Activated T-helper 1 cell treated with anti-CD3 and anti-CD28 coated beads, Interleukin-12 subunit alpha, Interleukin-12 subunit beta, Interleukin-2, Interleukin-4 antibody, amounts not matched to agents 30 ng/mL and 10 ng/mL and 1 ng/mL, durations not matched to agents 14 hours and 24 hours and 36 hours (primary cell): Measurements from ENCODE around the gene WNK4. TPM values are rescaled to one million over a fixed set of nuclear protein-coding genes. Genes with fewer than 3 reads are reported as not detected.
A peak's percentile ranks its signal among the peaks of the same experiment; 100 is the strongest.

ENCODE experiments used
- DNase-seq: peaks from one replicate; pipeline ENCODE4 v3.0.0; 2021; ENCODE audit warnings: low spot score
- H3K27ac Mint-ChIP-seq: one replicate; pipeline ENCODE4 v1.8.0; 2021; ENCODE audit warnings: mild to moderate bottlenecking, mixed read lengths
- H3K27me3 Mint-ChIP-seq: one replicate; pipeline ENCODE4 v1.8.0; 2022; ENCODE audit warnings: mild to moderate bottlenecking, moderate library complexity, mixed read lengths; ENCODE audit not compliant: insufficient read depth
- H3K36me3 Mint-ChIP-seq: one replicate; pipeline ENCODE4 v1.8.0; 2021; ENCODE audit warnings: low read depth, mixed read lengths
- H3K4me1 Mint-ChIP-seq: one replicate; pipeline ENCODE4 v1.8.0; 2021; ENCODE audit warnings: low read depth, mixed read lengths
- H3K4me3 Mint-ChIP-seq: one replicate; pipeline ENCODE4 v1.8.0; 2021; ENCODE audit warnings: mild to moderate bottlenecking, moderate library complexity, mixed read lengths
- H3K9me3 Mint-ChIP-seq: one replicate; pipeline ENCODE4 v1.8.0; 2021; ENCODE audit warnings: mixed read lengths
- intact Hi-C: fragments of 100-400 bp; cut with micrococcal nuclease; formaldehyde crosslinking; loops from one replicate; pipeline ENCODE4 v1.15.1; 2024
- total RNA-seq: library from RNA; stranded (reverse); gene quantifications from 2 replicates; pipeline ENCODE4 v1.2.3, GENCODE V29; 2022

Gene WNK4
- total RNA-seq, 1 donor from 2014 or later = 0.29 TPM

DNA sequence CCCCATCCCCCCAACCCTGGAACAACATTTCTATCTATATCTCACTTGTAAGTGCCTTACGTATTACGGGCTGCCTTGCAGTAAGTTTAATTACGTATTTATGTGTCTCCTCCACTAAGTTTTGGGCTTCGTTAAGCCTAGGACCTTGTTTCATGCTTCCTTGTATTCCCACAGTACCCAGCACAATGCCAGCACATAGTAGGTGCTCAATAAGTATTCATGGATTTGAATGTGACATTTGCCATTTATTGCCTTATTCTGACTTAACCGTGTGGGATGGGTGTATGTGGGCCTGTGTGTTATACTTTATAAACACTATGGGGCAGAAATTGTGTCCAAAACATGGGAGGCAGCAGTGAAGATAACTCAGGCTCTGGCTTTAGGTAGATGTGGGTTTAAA, 12.1 kb downstream of the WNK4 start:
- Mint-ChIP-seq H3K27ac (no peak overlapping the region), H3K36me3 (peaks cover 3% of the 10 kb centered on the region), H3K4me1 (peaks cover 8% of the 10 kb centered on the region), H3K27me3 (peaks cover 17% of the 10 kb centered on the region), H3K4me3 (no peak overlapping the region), H3K9me3 (no peaks in the 10 kb centered on the region)
- intact Hi-C loops = no loop called here
- DNase-seq = no peak

DNA sequence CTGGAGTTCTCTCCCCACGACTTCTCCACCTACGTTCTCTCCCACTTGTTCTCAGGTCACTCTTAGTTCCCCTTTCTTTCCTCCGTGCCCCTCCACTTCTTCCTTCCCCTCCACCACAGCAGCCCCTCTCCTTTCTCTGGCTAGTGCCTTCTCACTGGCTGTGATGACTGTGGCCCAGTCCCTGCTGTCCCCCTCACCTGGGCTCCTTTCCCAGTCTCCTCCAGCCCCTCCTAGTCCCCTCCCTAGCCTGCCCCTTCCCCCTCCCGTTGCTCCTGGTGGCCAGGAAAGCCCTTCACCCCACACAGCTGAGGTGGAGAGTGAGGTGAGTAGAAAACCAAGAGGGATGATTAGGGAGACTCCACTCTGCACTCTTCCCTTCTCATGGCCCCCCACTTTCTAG, 14.7 kb downstream of the WNK4 start:
- H3K4me3 Mint-ChIP-seq = peak overlapping the region; percentile 24
- DNase-seq = no peak
- H3K9me3 Mint-ChIP-seq = no peaks in the 10 kb centered on the region
- H3K4me1 Mint-ChIP-seq = peaks cover 19% of the 10 kb centered on the region
- no peak overlapping the region for H3K27ac Mint-ChIP-seq
- intact Hi-C loops = no loop called here
- peaks cover 3% of the 10 kb centered on the region for H3K36me3 Mint-ChIP-seq
- peaks cover 2% of the 10 kb centered on the region for H3K27me3 Mint-ChIP-seq

DNA sequence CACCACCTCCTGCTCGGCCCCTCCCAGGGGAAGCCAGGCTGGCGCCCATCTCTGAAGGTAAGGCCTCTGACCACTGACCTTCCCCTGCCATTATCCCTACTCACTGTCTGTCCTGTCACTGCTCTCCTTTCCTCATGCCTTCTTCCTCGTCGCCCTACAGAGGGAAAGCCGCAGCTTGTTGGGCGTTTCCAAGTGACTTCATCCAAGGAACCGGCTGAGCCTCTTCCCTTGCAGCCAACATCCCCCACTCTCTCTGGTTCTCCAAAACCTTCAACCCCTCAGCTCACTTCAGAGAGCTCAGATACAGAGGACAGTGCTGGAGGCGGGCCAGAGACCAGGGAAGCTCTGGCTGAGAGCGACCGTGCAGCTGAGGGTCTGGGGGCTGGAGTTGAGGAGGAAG, 15.1 kb downstream of the WNK4 start:
- no peak overlapping the region for H3K4me3 Mint-ChIP-seq
- DNase-seq = no peak
- intact Hi-C loops = no loop called here
- H3K4me1 Mint-ChIP-seq = peaks cover 19% of the 10 kb centered on the region
- peaks cover 2% of the 10 kb centered on the region for H3K27me3 Mint-ChIP-seq
- peaks cover 3% of the 10 kb centered on the region for H3K36me3 Mint-ChIP-seq
- H3K9me3 Mint-ChIP-seq = no peaks in the 10 kb centered on the region
- no peak overlapping the region for H3K27ac Mint-ChIP-seq

DNA sequence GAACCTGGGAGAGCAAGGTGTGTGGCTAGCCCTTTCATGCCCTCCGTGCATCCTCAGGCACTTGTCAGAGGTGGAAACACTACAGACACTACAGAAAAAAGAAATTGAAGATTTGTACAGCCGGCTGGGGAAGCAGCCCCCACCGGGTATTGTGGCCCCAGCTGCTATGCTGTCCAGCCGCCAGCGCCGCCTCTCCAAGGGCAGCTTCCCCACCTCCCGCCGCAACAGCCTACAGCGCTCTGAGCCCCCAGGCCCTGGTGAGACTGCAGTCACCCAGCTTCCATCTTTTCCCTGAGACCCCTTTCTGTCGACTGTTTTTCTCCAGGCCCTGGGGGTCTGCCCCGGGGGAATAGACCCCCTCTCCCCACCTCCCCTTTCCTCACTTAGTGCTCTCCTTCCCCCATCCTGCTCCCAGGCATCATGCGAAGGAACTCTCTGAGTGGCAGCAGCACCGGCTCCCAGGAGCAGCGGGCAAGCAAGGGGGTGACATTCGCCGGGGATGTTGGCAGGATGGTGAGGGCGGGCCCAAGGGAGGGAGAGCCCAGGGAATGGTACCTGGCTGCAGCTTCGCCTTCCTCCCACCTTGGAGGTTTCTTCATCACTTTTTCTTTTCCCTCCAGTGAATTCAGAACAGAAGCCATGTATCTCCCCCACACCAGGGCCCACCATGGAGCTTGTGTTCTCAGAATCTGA, 15.8 kb downstream of the WNK4 start:
- Mint-ChIP-seq H3K9me3 (no peaks in the 10 kb centered on the region), H3K4me1 (peaks cover 19% of the 10 kb centered on the region), H3K27me3 (peaks cover 2% of the 10 kb centered on the region), H3K4me3 (peak overlapping the region; percentile 63), H3K27ac (no peak overlapping the region), H3K36me3 (peaks cover 3% of the 10 kb centered on the region)
- intact Hi-C loops = no loop called here
- DNase-seq = no peak

DNA sequence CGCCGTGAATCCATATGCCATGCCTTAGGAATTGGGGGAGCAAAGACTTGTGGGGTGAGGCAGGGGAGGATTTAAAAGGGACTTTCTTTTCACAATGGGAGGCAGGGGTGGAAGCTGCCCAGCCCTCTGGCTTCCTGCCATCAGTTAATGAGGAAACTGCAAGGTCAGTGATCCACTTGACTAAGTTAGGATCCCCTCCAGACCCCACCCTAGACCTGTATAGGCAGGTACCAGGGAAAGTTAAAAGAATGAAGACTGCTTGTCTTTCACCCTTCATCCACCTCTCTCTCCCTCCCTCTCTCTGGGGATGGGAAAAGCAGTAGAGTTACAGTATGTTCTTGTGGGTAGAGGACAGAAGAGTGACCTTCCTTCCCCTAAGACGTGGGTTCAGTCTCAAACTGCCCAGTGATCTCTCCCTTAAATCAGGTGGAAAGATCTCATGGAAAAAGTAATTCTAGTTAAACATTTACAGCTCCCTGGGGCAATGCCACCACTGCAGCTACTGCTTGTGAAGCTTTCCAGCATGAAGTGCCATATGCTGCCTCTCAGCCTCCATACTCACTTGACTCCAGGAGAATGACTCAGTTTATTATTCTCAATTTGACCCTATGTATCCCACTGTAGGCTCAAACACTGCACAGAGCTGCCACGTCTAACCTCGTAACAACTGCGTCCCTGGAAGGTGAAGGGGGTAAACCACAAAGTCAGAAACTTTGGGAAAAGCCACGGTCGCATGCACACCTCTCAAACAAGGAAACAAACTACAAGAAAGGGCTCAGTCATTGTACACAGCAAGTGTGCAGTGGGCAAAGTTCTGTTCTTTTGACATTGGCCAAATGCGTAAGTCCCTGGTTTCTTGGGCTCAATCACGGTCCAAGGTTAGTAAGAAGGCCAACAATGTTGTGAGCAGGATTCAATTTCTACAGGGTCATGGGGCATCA, 16.9 kb downstream of the WNK4 start:
- peaks cover 3% of the 10 kb centered on the region for H3K27me3 Mint-ChIP-seq
- peaks cover 3% of the 10 kb centered on the region for H3K36me3 Mint-ChIP-seq
- no peak for DNase-seq
- H3K27ac Mint-ChIP-seq = no peak overlapping the region
- H3K4me3 Mint-ChIP-seq = peak overlapping the region; percentile 90
- no peaks in the 10 kb centered on the region for H3K9me3 Mint-ChIP-seq
- intact Hi-C loops = loop anchor here (1.0 kb wide), 3 partner anchors 24 to 76 kb away; partner anchors contain the start of genes BECN1 and VPS25
- H3K4me1 Mint-ChIP-seq = peaks cover 19% of the 10 kb centered on the region

DNA sequence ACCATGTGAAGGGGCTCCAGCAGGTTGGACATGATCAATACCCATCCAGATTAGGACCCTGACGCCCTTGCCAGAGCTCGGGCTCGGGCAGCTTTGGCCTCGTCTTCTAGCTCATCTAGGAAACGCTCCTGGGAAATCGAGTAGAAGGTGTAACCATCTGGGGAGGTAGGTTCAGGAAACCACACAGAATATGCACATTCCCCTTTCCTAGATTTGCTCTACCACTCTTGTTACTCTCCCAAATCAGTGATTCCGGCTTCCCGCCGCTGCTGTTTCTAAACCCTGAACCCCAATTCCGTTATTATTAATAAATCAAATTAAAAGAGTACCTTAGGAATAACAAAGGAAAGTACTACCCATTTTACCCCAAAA, 17.6 kb downstream of the WNK4 start:
- intact Hi-C loops = loop anchor here (1.0 kb wide), 3 partner anchors 25 to 77 kb away; partner anchors contain the start of genes BECN1 and VPS25
- H3K36me3 Mint-ChIP-seq = peaks cover 3% of the 10 kb centered on the region
- H3K4me3 Mint-ChIP-seq = peak overlapping the region; percentile 90
- peaks cover 3% of the 10 kb centered on the region for H3K27me3 Mint-ChIP-seq
- H3K9me3 Mint-ChIP-seq = no peaks in the 10 kb centered on the region
- peaks cover 19% of the 10 kb centered on the region for H3K4me1 Mint-ChIP-seq
- peak overlapping the region; percentile 56 for H3K27ac Mint-ChIP-seq
- no peak for DNase-seq

DNA sequence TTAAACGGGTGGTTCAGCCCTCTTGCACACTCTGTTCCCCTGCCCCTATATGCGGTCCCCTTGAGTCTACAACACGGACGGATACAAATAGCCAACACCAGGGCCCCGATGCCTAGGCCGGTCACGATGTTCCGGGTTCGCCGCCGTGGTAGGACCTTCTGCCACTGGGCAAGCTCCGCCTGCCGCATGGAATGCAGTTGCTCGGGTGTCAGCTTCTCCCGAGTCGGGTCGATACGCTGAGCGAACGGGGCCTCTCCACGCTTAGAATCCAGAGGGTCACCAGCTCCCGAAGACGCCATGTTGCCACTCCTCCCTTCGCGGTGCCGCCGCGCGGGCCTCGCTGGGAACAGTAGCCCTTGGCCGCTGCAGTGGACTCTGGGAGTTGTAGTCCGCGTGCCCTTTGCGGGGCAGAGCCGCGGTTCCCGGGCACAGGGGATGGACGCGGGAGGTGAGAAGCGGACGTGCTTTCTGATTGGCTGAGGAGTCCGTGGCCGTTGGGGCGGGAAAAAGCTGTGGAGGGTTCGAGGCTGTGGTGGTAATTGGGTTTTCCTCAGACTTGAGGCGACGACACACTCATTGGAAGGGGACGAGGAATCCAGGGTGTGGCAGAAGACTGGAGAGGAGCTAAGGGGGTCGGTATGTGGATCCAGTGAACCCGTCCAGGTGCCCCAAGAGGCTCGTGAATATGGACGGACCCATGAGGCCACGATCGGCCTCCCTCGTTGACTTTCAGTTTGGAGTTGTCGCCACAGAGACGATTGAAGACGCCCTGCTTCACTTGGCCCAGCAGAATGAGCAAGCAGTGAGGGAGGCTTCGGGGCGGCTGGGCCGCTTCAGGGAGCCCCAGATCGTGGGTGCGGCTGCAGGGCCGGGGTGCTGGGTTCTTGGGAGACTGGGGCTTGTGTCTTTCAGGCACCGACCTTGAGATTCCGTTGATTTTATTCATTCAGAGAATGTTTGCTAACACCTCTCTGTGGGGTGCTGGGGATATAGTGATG, 18.3 kb downstream of the WNK4 start, which contains the start of the genes CNTD1 and COA3:
Gene CNTD1, plus strand, starts transcription at position 479 of the 998 bp plus-strand sequence. Its CDS starts 207 bp downstream, at position 686.
Gene COA3, minus strand, starts transcription at position 322 of the 998 bp plus-strand sequence. Its CDS starts 23 bp downstream, at position 299.
- peaks cover 3% of the 10 kb centered on the region for H3K36me3 Mint-ChIP-seq
- intact Hi-C loops = loop anchor here (1.0 kb wide), 3 partner anchors 25 to 77 kb away; partner anchors contain the start of genes BECN1 and VPS25
- H3K27ac Mint-ChIP-seq = peak within 1 kb of the TSS; percentile 56
- H3K4me1 Mint-ChIP-seq = peaks cover 19% of the 10 kb centered on the region
- H3K9me3 Mint-ChIP-seq = no peaks in the 10 kb centered on the region
- peak; percentile 73 for DNase-seq
- peak within 1 kb of the TSS; percentile 90 for H3K4me3 Mint-ChIP-seq
- H3K27me3 Mint-ChIP-seq = peaks cover 3% of the 10 kb centered on the region

DNA sequence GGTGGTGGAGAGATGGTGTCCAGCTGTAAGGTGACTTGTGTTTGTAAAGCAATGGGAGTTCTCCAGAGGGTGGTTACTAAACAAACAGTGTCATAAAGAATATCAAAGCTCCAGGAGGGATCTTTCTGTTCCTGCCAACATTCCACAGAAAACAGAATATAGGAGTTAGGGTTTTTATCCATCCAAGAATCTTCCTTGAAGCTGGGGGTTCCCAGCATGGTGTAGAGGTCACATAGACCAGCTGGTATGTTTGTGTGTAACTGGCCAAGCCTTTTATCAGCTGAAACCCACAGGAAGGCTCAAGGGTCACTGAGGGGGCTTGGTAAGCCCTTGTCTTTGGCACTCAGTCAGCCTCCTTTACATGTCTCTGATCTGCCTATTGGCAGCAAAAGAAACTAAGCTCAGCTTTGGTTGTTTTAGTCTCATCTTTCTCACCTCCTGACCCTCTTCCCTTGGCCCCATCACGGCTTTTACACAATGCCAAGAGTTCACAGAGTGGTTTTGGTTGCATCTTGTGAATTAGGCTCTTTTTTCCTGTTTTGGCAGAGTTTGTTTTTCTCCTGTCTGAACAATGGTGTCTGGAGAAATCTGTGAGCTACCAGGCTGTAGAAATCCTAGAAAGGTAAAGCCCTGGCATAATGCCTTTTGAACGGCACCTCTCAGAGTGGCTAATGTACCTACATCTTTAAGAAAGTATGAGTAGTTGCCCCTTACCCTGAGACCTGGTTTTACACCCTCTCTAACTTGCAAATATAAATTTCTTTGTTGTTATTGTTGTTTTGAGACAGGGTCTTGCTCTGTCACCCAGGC, 22.9 kb downstream of the WNK4 start:
- Mint-ChIP-seq H3K27me3 (peaks cover 6% of the 10 kb centered on the region), H3K9me3 (no peaks in the 10 kb centered on the region), H3K36me3 (no peaks in the 10 kb centered on the region), H3K4me1 (peaks cover 6% of the 10 kb centered on the region), H3K4me3 (no peak overlapping the region), H3K27ac (no peak overlapping the region)
- intact Hi-C loops = no loop called here
- no peak for DNase-seq

DNA sequence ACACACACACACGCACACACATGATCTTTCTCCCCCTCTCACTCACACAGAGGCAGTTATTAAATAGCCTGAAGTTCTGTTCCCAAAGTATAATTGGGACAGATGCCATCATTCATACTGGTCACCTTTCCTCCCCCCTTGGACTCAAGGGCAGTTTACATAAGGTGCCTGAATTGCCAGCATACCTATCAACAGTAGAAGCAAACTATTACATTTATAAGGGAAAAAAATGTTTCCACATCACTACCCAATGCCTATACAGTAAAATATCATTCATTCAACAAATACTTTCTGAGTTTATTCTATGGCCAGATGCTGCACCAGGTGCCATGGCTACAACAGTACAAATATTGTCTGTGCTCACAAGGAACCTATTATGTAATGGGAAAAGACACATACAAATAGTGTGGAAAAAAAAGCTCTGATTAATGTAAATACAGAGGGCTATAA, 24.5 kb downstream of the WNK4 start:
- DNase-seq = no peak
- H3K4me1 Mint-ChIP-seq = no peaks in the 10 kb centered on the region
- no peak overlapping the region for H3K27ac Mint-ChIP-seq
- H3K4me3 Mint-ChIP-seq = no peak overlapping the region
- H3K9me3 Mint-ChIP-seq = no peaks in the 10 kb centered on the region
- peaks cover 4% of the 10 kb centered on the region for H3K27me3 Mint-ChIP-seq
- H3K36me3 Mint-ChIP-seq = peaks cover 3% of the 10 kb centered on the region
- intact Hi-C loops = no loop called here

DNA sequence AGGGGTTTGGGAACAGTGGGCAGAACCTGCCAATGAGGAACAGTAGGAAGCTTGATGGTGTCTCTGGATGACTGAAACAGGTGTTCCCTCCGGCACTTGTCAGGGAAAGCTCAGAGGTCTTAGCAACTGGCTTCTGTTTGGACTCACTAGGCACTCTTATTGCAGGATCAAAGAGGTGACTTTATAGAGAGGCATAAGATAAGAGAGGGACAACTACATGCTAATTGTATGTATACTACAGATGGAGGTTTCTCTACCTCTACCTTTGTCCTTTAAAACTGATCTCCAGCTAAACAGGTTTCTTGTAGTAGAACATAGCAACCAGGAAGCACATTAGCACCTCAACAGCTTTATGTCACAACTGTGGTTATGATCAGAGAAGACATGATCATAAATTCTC, 25.8 kb downstream of the WNK4 start:
- H3K4me1 Mint-ChIP-seq = no peaks in the 10 kb centered on the region
- peaks cover 4% of the 10 kb centered on the region for H3K27me3 Mint-ChIP-seq
- no peaks in the 10 kb centered on the region for H3K9me3 Mint-ChIP-seq
- peaks cover 10% of the 10 kb centered on the region for H3K36me3 Mint-ChIP-seq
- intact Hi-C loops = no loop called here
- no peak overlapping the region for H3K27ac Mint-ChIP-seq
- DNase-seq = no peak
- H3K4me3 Mint-ChIP-seq = no peak overlapping the region

DNA sequence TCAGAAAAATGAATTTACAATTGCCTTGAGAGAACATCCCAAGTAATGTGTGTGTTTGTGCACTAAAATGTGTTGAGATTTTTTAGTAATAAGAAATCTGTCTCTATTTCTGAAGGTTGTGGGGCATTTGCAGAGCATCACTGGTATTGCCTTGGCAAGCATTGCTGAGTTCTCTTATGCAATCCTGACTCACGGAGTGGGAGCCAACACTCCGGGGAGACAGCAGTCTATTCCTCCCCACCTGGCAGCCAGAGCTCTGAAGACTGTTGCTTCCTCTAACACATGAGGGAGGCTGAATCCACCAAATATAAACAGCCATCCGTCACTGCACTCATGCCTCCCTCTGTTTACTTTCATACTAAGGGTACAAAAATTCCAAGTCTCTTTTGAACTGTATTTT, 28.8 kb downstream of the WNK4 start:
- intact Hi-C loops = no loop called here
- no peak overlapping the region for H3K27ac Mint-ChIP-seq

More for the DNA sequence above, 28.8 kb downstream of the WNK4 start:
- Mint-ChIP-seq H3K9me3 (no peaks in the 10 kb centered on the region), H3K27me3 (peaks cover 2% of the 10 kb centered on the region), H3K4me1 (no peaks in the 10 kb centered on the region), H3K4me3 (no peak overlapping the region), H3K36me3 (peaks cover 24% of the 10 kb centered on the region)
- DNase-seq = no peak
